Prostate gland (tissue), 2 donors: Measurements from ENCODE around the gene PROM1. TPM values are rescaled to one million over a fixed set of nuclear protein-coding genes. Genes with fewer than 3 reads are reported as not detected.
A peak's percentile ranks its signal among the peaks of the same experiment; 100 is the strongest.

Experiments used
- DNase-seq: peaks from one replicate; pipeline ENCODE4 v3.0.0-alpha.2; 2019; ENCODE audit warnings: low spot score
- H3K27ac ChIP-seq, 2 donors: fragments of 200-600 bp; sonication (generic); 2 replicates each; pipeline ENCODE4 v1.5.1; 2017 to 2019
- H3K27me3 ChIP-seq: fragments of 200-600 bp; sonication (generic); replicated peaks from 2 replicates; pipeline ENCODE4 v1.5.1; 2019; ENCODE audit not compliant: insufficient read depth
- H3K36me3 ChIP-seq, 2 donors: fragments of 200-600 bp; sonication (generic); 1 replicate in 1 of 2; 2 replicates in 1 of 2; pipeline versions ENCODE4 v1.5.1 to v1.8.1; 2017 to 2019
- H3K4me1 ChIP-seq: fragments of 200-600 bp; sonication (generic); replicated peaks from 2 replicates; pipeline ENCODE4 v1.5.1; 2019
- H3K4me3 ChIP-seq, 2 donors: fragments of 200-600 bp; sonication (generic); 2 replicates each; pipeline ENCODE4 v1.5.1; 2017 to 2019
- H3K9me3 ChIP-seq: fragments of 200-600 bp; sonication (generic); 2 replicates; pipeline ENCODE4 v1.5.1; 2017
- POLR2A ChIP-seq: fragments of 450-650 bp; IDR thresholded peaks from one replicate; pipeline ENCODE4 v1.6.1; 2016; ENCODE audit warnings: antibody characterized with exemption, mild to moderate bottlenecking
- POLR2AphosphoS5 ChIP-seq: sonication (generic); formaldehyde crosslinking; IDR thresholded peaks from one replicate; pipeline ENCODE4 v1.6.1; 2017; ENCODE audit warnings: antibody characterized with exemption
- WGBS: methylation state at CpG from one replicate; pipeline ENCODE4 v1.1.5; 2018; 5-methylcytosine and 5-hydroxymethylcytosine counted together
- intact Hi-C: fragments of 100-400 bp; cut with DNase I; formaldehyde crosslinking; loops from one replicate; pipeline ENCODE4 v1.14.2; 2022
- total RNA-seq, 2 donors: library from RNA; depleted of rRNA; stranded (reverse); fragments of >200 nt; gene quantifications; one replicate each; pipeline ENCODE4 v1.1.0, GENCODE V29; 2016
- TF ChIP-seq, protein P1 (sequence below), 4 experiments: fragments of 200-600 bp in 2 of 4; fragments of 450-650 bp in 2 of 4; sonication (generic) in 2 of 4; IDR thresholded peaks; 1 replicate in 3 of 4; 2 replicates in 1 of 4; pipeline ENCODE4 v1.5.1; 2016 to 2019; ENCODE audit warnings: antibody characterized with exemption in 4 of 4, mild to moderate bottlenecking in 2 of 4, moderate library complexity in 2 of 4

PROM1 gene
- total RNA-seq, 2 donors from 2014 or later = 5.7 to 9.7 TPM

DNA sequence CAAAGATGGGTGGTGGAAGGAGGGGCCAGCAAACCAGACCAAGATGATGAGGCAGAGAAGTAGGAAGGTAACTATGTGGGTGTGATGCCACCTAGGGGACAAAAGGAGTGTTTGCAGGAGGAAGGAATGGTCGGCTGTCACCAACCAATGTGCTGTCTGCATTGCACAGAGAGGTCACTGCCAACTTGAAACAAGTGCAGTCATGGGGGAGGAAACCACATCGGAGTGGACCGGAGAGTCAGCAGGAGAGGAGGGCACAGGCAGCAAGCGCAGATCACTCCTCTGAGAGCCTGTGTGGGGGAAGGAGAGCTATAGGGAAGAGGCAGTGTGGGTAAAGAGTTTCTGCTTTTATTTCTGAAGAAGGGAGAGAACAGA lies 82.4 kb downstream of the PROM1 start:
- no peaks in the 10 kb centered on the region for H3K36me3 ChIP-seq
- no peaks in the 10 kb centered on the region for H3K4me1 ChIP-seq
- DNase-seq = peak; percentile 35
- H3K27ac ChIP-seq = no peak overlapping the region
- H3K4me3 ChIP-seq = no peak overlapping the region
- H3K27me3 ChIP-seq = no peaks in the 10 kb centered on the region
- TF ChIP-seq, protein P1, sequence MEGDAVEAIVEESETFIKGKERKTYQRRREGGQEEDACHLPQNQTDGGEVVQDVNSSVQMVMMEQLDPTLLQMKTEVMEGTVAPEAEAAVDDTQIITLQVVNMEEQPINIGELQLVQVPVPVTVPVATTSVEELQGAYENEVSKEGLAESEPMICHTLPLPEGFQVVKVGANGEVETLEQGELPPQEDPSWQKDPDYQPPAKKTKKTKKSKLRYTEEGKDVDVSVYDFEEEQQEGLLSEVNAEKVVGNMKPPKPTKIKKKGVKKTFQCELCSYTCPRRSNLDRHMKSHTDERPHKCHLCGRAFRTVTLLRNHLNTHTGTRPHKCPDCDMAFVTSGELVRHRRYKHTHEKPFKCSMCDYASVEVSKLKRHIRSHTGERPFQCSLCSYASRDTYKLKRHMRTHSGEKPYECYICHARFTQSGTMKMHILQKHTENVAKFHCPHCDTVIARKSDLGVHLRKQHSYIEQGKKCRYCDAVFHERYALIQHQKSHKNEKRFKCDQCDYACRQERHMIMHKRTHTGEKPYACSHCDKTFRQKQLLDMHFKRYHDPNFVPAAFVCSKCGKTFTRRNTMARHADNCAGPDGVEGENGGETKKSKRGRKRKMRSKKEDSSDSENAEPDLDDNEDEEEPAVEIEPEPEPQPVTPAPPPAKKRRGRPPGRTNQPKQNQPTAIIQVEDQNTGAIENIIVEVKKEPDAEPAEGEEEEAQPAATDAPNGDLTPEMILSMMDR (IDR thresholded peaks at IDR 0.05) = peak; percentile 11 to 73 (median 66)
- TF ChIP-seq POLR2AphosphoS5 (peak; percentile 43), POLR2A (no peak)
- WGBS = 6% methylated on average over 4 of the region's 4 CpGs
- intact Hi-C loops = loop anchor here (5.0 to 10.0 kb wide), 2 partner anchors 119 to 267 kb away; no protein-coding TSS in a partner anchor
- no peaks in the 10 kb centered on the region for H3K9me3 ChIP-seq

DNA sequence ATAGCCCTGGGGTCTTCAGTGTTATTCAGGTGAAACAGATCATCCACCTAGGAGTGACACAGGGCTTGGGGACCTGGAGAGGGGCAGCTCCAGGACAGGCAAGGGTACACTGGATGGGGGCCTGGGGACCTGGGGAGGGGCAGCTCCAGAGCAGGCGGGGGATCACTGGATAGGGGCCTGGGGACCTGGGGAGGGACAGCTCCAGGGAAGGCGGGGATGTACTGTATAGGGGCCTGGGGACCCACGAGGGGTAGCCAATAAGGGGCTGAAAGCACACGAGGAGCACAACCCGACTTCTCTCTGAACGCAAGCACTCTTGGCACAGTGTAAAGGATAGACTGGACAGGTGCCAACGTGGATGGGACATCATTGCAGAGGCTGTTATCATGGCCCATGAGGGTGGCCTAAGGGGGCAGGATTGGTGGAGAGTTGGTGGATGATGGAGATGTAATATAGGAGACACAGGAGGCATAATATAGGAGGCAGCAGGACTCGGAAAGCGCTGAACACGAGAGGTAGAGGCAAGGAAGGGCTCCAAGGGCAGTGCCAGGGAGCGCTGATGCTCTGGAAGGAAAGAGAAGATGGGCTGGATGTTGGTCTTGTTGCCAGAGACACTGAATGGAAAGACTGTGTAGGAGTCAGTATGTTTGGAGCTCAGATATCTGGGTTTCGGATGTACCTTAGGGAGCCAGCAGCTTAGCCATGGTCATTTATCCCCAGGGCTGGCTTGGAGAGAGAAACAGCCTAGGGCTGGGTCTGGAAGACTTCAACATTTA lies 82.9 kb downstream of the PROM1 start:
- TF ChIP-seq POLR2A (no peak), POLR2AphosphoS5 (no peak)
- TF ChIP-seq, protein P1 (IDR thresholded peaks at IDR 0.05) = no peak
- WGBS = 73% methylated on average over 12 of the region's 12 CpGs
- Histone ChIP-seq H3K27ac (no peak overlapping the region), H3K9me3 (no peaks in the 10 kb centered on the region), H3K27me3 (no peaks in the 10 kb centered on the region), H3K4me3 (no peak overlapping the region), H3K4me1 (no peaks in the 10 kb centered on the region), H3K36me3 (no peaks in the 10 kb centered on the region)
- intact Hi-C loops = loop anchor here (5.0 to 10.0 kb wide), 2 partner anchors 119 to 266 kb away; no protein-coding TSS in a partner anchor
- DNase-seq = no peak

DNA sequence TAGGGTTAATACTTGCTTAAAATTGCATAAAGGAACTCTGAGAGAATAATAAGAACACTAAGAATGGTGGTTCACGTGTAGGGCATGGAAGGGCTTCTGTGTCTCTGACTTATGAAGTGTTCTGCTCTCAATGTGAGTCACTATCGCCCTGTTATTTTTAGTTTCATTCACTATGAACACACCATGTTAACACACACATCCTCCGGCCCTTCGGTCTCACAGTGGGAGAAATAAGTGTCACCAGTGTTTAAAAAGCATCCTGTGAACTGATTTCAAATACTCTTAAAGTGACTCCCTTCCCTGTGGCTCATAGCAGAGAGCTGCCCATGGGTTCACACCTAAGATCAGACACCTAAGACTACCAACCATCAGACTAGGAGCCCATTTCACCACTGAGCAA lies 87.0 kb downstream of the PROM1 start:
- intact Hi-C loops = loop anchor here (5.0 kb wide), 1 partner anchor 189 kb away; no protein-coding TSS in a partner anchor
- no peaks in the 10 kb centered on the region for H3K27me3 ChIP-seq

DNA sequence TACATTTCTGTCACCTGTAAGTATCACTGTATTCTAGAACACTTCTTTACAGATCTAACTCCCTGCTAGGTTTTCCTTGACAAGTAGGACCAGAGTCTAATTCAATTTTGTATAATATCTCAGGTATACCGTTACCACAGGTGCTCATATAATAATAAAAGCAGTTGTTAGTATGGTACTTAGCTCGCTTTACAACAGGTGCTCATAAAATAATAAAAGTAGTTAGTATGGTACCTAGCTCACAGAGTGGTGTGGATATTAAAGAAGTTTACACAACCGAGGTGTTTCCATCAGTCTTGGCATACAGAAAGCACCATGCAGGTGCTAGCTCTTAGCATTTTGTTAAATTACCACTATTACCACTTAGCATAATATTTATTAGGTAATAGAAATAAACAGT lies 88.0 kb downstream of the PROM1 start:
- DNase-seq = no peak
- TF ChIP-seq POLR2AphosphoS5 = no peak
- WGBS = 91% methylated on average over 3 of the region's 3 CpGs
- no peaks in the 10 kb centered on the region for H3K4me1 ChIP-seq
- H3K27ac ChIP-seq = no peak overlapping the region
- no peaks in the 10 kb centered on the region for H3K9me3 ChIP-seq
- H3K4me3 ChIP-seq = no peak overlapping the region
- intact Hi-C loops = loop anchor here (5.0 kb wide), 1 partner anchor 189 kb away; no protein-coding TSS in a partner anchor
- H3K27me3 ChIP-seq = no peaks in the 10 kb centered on the region
- H3K36me3 ChIP-seq = no peaks in the 10 kb centered on the region

More for the DNA sequence above, 87.0 kb downstream of the PROM1 start:
- Histone ChIP-seq H3K4me1 (no peaks in the 10 kb centered on the region), H3K36me3 (no peaks in the 10 kb centered on the region), H3K27ac (no peak overlapping the region), H3K4me3 (no peak overlapping the region), H3K9me3 (no peaks in the 10 kb centered on the region)
- no peak for DNase-seq
- WGBS = 84% methylated on average over 4 of the region's 4 CpGs
- TF ChIP-seq POLR2A (no peak), POLR2AphosphoS5 (no peak)
- TF ChIP-seq, protein P1 (IDR thresholded peaks at IDR 0.05) = no peak

DNA sequence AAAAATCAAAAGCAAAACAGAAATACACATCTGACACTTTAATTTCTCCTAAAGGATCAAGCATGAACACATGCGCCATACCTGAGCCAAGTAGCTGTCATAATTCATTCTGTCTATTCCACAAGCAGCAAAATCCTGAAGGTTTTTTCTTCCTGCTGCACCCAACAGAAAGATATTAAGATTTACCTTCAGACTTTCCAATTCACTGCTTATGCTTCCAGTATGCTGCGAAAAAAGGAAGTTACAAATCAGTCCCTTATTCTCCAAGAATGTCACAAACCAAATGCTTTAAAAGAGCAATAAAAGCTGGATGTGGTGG lies 91.7 kb downstream of the PROM1 start:
- Histone ChIP-seq H3K9me3 (no peaks in the 10 kb centered on the region), H3K27me3 (no peaks in the 10 kb centered on the region), H3K27ac (no peak overlapping the region), H3K4me3 (no peak overlapping the region), H3K36me3 (no peaks in the 10 kb centered on the region), H3K4me1 (no peaks in the 10 kb centered on the region)
- TF ChIP-seq, protein P1 (IDR thresholded peaks at IDR 0.05) = no peak
- TF ChIP-seq POLR2A = no peak
- TF ChIP-seq POLR2AphosphoS5 = no peak
- WGBS = 57% methylated on average over 2 of the region's 2 CpGs
- DNase-seq = no peak
- intact Hi-C loops = no loop called here
